EH (cell line): Measurements from ENCODE around the gene BRSK2.

Experiments
- DNase-seq: peaks from one replicate; pipeline ENCODE4 v3.0.0-alpha.2; 2015; ENCODE audit warnings: low read depth

Gene BRSK2

GRCh38 chr11:1397146-1397861 lies 7.6 kb downstream of the BRSK2 start:
- DNase-seq: no peak

- no peak for DNase-seq
Observed at GRCh38 chr11:1397862-1398527, 8.3 kb downstream of the BRSK2 start.

- DNase-seq: no peak
Observed at GRCh38 chr11:1398528-1399235, 8.9 kb downstream of the BRSK2 start.

- DNase-seq: no peak
Observed at GRCh38 chr11:1399386-1400316, 9.9 kb downstream of the BRSK2 start.

GRCh38 chr11:1400317-1401170 lies 10.8 kb downstream of the BRSK2 start:
- DNase-seq: no peak

- no peak for DNase-seq
Observed at GRCh38 chr11:1401171-1401445, 11.4 kb downstream of the BRSK2 start.

GRCh38 chr11:1401656-1402221 lies 12.0 kb downstream of the BRSK2 start:
- peak; percentile 58 for DNase-seq

GRCh38 chr11:1402355-1403077 lies 12.8 kb downstream of the BRSK2 start:
- no peak for DNase-seq

- DNase-seq: no peak
Observed at GRCh38 chr11:1403078-1403620, 13.4 kb downstream of the BRSK2 start.

- DNase-seq: no peak
Observed at GRCh38 chr11:1403721-1404460, 14.2 kb downstream of the BRSK2 start.

GRCh38 chr11:1404461-1405185 lies 14.9 kb downstream of the BRSK2 start:
- DNase-seq: no peak

- DNase-seq: no peak
Observed at GRCh38 chr11:1405186-1406020, 15.7 kb downstream of the BRSK2 start.

- no peak for DNase-seq
Observed at GRCh38 chr11:1406571-1407485, 17.1 kb downstream of the BRSK2 start.

- no peak for DNase-seq
Observed at GRCh38 chr11:1407668-1408067, 17.9 kb downstream of the BRSK2 start.

- no peak for DNase-seq
Observed at GRCh38 chr11:1408346-1408745, 18.6 kb downstream of the BRSK2 start.

GRCh38 chr11:1409108-1409851 lies 19.5 kb downstream of the BRSK2 start:
- DNase-seq: no peak
